Ishikawa (cell line): ENCODE data around the gene TMED9.

Source experiments
- CEBPB ChIP-seq: IDR thresholded peaks from 2 replicates; pipeline ENCODE4 v1.6.1; 2012
- CREB1 ChIP-seq: IDR thresholded peaks from 2 replicates; pipeline ENCODE4 v1.6.1; 2012; ENCODE audit warnings: low read depth
- EGR1 ChIP-seq: IDR thresholded peaks from 2 replicates; pipeline ENCODE4 v1.6.1; 2012
- EP300 ChIP-seq: IDR thresholded peaks from 2 replicates; pipeline ENCODE4 v1.6.1; 2012; ENCODE audit warnings: borderline replicate concordance
- FOXM1 ChIP-seq: IDR thresholded peaks from 2 replicates; pipeline ENCODE4 v1.6.1; 2012; ENCODE audit warnings: low read depth, borderline replicate concordance
- NFIC ChIP-seq: IDR thresholded peaks from 2 replicates; pipeline ENCODE4 v1.6.1; 2012
- RAD21 ChIP-seq: IDR thresholded peaks from 2 replicates; pipeline ENCODE4 v1.6.1; 2012; ENCODE audit warnings: low read depth
- REST ChIP-seq: IDR thresholded peaks from 2 replicates; pipeline ENCODE4 v1.6.1; 2012; ENCODE audit warnings: low read depth, mild to moderate bottlenecking
- TAF1 ChIP-seq: IDR thresholded peaks from 2 replicates; pipeline ENCODE4 v1.6.1; 2012; ENCODE audit warnings: low read depth, mild to moderate bottlenecking
- TCF12 ChIP-seq: IDR thresholded peaks from 2 replicates; pipeline ENCODE4 v1.6.1; 2012; ENCODE audit warnings: low read depth
- TEAD4 ChIP-seq: IDR thresholded peaks from 2 replicates; pipeline ENCODE4 v1.6.1; 2012
- YY1 ChIP-seq: IDR thresholded peaks from 2 replicates; pipeline ENCODE4 v1.6.1; 2012; ENCODE audit warnings: low read depth
- ZBTB7A ChIP-seq: IDR thresholded peaks from 2 replicates; pipeline ENCODE4 v1.6.1; 2012; ENCODE audit warnings: low read depth
- TF ChIP-seq, protein P1 (sequence below): IDR thresholded peaks from 2 replicates; pipeline ENCODE4 v1.6.1; 2012
- TF ChIP-seq, protein P2 (sequence below): IDR thresholded peaks from 2 replicates; pipeline ENCODE4 v1.6.1; 2012

The TMED9 gene

GRCh38 chr5:177612215-177612673 lies 20.2 kb downstream of the TMED9 start:
- no peak for TF ChIP-seq RAD21
- no peak for TF ChIP-seq TAF1
- no peak for TF ChIP-seq YY1
- no peak for TF ChIP-seq TCF12
- TF ChIP-seq EP300 = no peak
- TF ChIP-seq CEBPB = no peak
- TF ChIP-seq REST = no peak
- TF ChIP-seq CREB1 = no peak
- no peak for TF ChIP-seq TEAD4
- no peak for TF ChIP-seq ZBTB7A
- no peak for TF ChIP-seq FOXM1
- no peak for TF ChIP-seq EGR1
- TF ChIP-seq, protein P1, sequence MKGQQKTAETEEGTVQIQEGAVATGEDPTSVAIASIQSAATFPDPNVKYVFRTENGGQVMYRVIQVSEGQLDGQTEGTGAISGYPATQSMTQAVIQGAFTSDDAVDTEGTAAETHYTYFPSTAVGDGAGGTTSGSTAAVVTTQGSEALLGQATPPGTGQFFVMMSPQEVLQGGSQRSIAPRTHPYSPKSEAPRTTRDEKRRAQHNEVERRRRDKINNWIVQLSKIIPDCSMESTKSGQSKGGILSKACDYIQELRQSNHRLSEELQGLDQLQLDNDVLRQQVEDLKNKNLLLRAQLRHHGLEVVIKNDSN = no peak
- TF ChIP-seq, protein P2, sequence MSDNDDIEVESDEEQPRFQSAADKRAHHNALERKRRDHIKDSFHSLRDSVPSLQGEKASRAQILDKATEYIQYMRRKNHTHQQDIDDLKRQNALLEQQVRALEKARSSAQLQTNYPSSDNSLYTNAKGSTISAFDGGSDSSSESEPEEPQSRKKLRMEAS = no peak
- TF ChIP-seq NFIC = no peak

GRCh38 chr5:177620560-177620959 lies 28.6 kb downstream of the TMED9 start:
- no peak for TF ChIP-seq YY1
- TF ChIP-seq RAD21 = no peak
- TF ChIP-seq CEBPB = no peak
- TF ChIP-seq TAF1 = no peak
- no peak for TF ChIP-seq TEAD4
- no peak for TF ChIP-seq EP300
- TF ChIP-seq, protein P2 = no peak
- no peak for TF ChIP-seq TCF12
